ENCODE results near the gene PLEKHM3.

GRCh38 chr2:208006337-208006736 is 19.0 kb downstream of the PLEKHM3 start:
- no peak for TF ChIP-seq MAZ (IDR thresholded peaks at IDR 0.05; ENCODE audit: borderline replicate concordance, low read depth, low read length)
- TF ChIP-seq EP300 (IDR thresholded peaks at IDR 0.05) = no peak
- no peak for TF ChIP-seq CTCF (IDR thresholded peaks at IDR 0.05)
- TF ChIP-seq HMGXB4 (CRISPR knock-in tag; IDR thresholded peaks at IDR 0.05; ENCODE audit: borderline replicate concordance) = no peak
- TF ChIP-seq ESRRA (IDR thresholded peaks at IDR 0.05; ENCODE audit: borderline replicate concordance, low read length) = no peak

Data from A549 (cell line).